Measurements from ENCODE around the gene UPK3B. TPM values are rescaled to one million over a fixed set of nuclear protein-coding genes. Genes with fewer than 3 reads are reported as not detected.
"Not testable (repeated sequence)": the region's sequence is repeated elsewhere in the genome, so short reads cannot be mapped to it uniquely, and the experiment has no call there.

Gene UPK3B
- total RNA-seq, 2 experiments from 2014 or later = 1.2 to 1.4 TPM

DNA sequence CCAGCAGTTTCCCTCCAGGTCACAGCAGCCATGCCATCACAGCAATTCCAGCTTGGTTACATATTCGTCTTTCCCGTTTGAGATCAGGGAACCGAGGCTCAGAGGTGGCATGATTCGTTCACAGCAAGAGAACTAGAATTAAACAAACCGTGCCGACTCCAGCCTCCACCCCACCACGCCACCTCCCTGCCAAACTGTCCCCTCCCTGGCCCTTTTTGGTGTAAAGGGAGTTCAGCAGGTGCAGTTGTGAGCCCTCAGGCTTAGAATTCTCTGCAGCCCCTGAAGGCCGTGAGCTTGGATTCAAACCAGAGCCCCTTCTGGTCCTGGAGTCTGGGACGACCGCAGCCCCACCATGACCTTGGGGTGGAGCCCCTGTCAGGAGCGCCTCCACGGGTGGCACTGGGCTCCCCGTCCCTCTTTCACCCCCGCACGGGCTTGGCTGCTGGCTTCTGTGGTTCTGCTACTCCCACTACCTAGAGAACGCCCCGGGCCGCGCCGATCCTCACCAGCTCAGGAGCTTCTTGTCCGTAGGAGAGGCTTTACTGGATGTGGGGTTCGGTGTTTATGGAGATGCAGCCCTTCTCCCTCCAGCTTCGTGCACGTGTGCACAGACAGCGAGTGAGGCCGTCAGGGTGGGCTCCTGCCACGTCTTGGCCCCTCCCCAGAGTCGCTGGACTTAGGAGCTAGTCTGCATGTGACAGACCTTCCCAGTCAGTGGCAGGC, 11.0 kb upstream of the UPK3B start:
- H3K36me3 ChIP-seq (ENCODE audit: insufficient read depth, low read length); H3K9me3 ChIP-seq (ENCODE audit: low read length); intact Hi-C loops (cut with micrococcal nuclease; ENCODE audit: unreplicated experiment); H2AFZ ChIP-seq (ENCODE audit: low read length); H3K4me3 ChIP-seq (ENCODE audit: low read depth, low read length, poor library complexity, severe bottlenecking); H3K4me2 ChIP-seq (ENCODE audit: low read length); H4K20me1 ChIP-seq (ENCODE audit: insufficient read depth, low read length); BruUV-seq (replicated peaks); H3K9me2 ChIP-seq (ENCODE audit: insufficient read depth, low read length); H3K79me2 ChIP-seq (ENCODE audit: insufficient read depth, low read depth, low read length); DNase-seq (ENCODE audit: low spot score); H3K27ac ChIP-seq (ENCODE audit: low read depth, low read length, poor library complexity, severe bottlenecking); CTCF ChIA-PET (ENCODE audit: unreplicated experiment); POLR2A ChIA-PET; H3K4me1 ChIP-seq (ENCODE audit: insufficient read depth, low read length, poor library complexity, severe bottlenecking): not testable (repeated sequence)

DNA sequence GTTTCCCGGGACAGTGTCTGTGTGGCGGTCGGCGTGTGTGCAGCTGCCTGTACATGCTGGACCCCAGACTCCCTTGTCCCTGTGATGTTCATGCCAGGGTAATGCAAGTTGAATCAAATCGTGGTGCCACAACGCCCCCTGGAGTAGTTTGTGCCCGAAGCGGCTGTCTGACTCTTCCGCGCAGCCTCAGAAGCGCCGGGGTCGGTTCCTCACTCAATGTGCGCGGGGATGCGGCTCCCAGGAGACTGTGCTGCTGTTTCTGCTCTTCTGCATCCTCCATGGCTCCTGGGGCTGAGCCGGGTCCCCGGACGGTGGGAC, 10.5 kb upstream of the UPK3B start:
- intact Hi-C loops (cut with micrococcal nuclease; ENCODE audit: unreplicated experiment); BruUV-seq (replicated peaks); H2AFZ ChIP-seq (ENCODE audit: low read length); H3K4me1 ChIP-seq (ENCODE audit: insufficient read depth, low read length, poor library complexity, severe bottlenecking); H3K79me2 ChIP-seq (ENCODE audit: insufficient read depth, low read depth, low read length); H3K4me3 ChIP-seq (ENCODE audit: low read depth, low read length, poor library complexity, severe bottlenecking); DNase-seq (ENCODE audit: low spot score); H3K9me3 ChIP-seq (ENCODE audit: low read length); POLR2A ChIA-PET; H4K20me1 ChIP-seq (ENCODE audit: insufficient read depth, low read length); H3K9me2 ChIP-seq (ENCODE audit: insufficient read depth, low read length); H3K36me3 ChIP-seq (ENCODE audit: insufficient read depth, low read length); CTCF ChIA-PET (ENCODE audit: unreplicated experiment); H3K4me2 ChIP-seq (ENCODE audit: low read length); H3K27ac ChIP-seq (ENCODE audit: low read depth, low read length, poor library complexity, severe bottlenecking): not testable (repeated sequence)

DNA sequence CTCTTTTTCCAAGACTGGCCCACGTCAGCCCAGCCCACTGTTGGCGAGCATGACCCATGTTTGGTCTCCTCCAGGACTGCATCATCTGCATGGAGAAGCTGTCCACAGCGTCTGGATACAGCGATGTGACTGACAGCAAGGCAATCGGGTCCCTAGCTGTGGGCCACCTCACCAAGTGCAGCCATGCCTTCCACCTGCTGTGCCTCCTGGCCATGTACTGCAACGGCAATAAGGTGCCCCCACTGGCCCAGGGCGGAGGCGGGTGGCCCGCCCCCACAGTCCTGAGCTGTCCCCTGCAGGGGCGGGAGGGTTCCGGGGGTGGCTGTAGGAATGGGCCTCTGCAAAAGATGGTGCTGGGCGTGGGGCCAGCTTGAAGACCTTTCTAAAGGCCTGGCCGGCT, 8.1 kb upstream of the UPK3B start:
- H3K4me2 ChIP-seq (ENCODE audit: low read length); H3K79me2 ChIP-seq (ENCODE audit: insufficient read depth, low read depth, low read length); H3K4me1 ChIP-seq (ENCODE audit: insufficient read depth, low read length, poor library complexity, severe bottlenecking); H3K4me3 ChIP-seq (ENCODE audit: low read depth, low read length, poor library complexity, severe bottlenecking); POLR2A ChIA-PET; CTCF ChIA-PET (ENCODE audit: unreplicated experiment); BruUV-seq (replicated peaks); H3K9me2 ChIP-seq (ENCODE audit: insufficient read depth, low read length); H3K27ac ChIP-seq (ENCODE audit: low read depth, low read length, poor library complexity, severe bottlenecking); H3K36me3 ChIP-seq (ENCODE audit: insufficient read depth, low read length); H3K9me3 ChIP-seq (ENCODE audit: low read length); DNase-seq (ENCODE audit: low spot score); H4K20me1 ChIP-seq (ENCODE audit: insufficient read depth, low read length); H2AFZ ChIP-seq (ENCODE audit: low read length); intact Hi-C loops (cut with micrococcal nuclease; ENCODE audit: unreplicated experiment): not testable (repeated sequence)

DNA sequence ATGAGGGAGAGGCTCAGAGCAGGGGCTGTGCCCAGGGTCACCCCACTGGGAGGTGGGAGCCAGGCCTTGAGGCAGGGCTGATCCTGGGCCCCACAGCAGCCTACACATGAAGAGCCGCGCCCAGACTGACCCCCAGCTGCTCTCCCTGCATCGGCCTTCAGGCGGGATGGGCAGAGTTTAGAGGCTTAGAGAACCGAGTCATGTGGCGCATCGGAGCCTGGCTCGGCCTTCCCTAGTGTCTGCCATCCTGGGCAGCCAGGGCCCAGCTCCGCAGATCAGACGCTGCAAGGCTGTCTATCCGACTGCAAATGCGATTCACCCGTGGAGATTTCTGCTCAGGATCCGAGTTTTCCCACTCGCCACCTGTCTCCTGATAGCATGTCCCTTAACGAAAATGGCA, 7.5 kb upstream of the UPK3B start:
- BruUV-seq (replicated peaks); POLR2A ChIA-PET; H3K4me3 ChIP-seq (ENCODE audit: low read depth, low read length, poor library complexity, severe bottlenecking); H3K36me3 ChIP-seq (ENCODE audit: insufficient read depth, low read length); H3K4me2 ChIP-seq (ENCODE audit: low read length); H3K9me2 ChIP-seq (ENCODE audit: insufficient read depth, low read length); H3K27ac ChIP-seq (ENCODE audit: low read depth, low read length, poor library complexity, severe bottlenecking); intact Hi-C loops (cut with micrococcal nuclease; ENCODE audit: unreplicated experiment); H3K79me2 ChIP-seq (ENCODE audit: insufficient read depth, low read depth, low read length); H4K20me1 ChIP-seq (ENCODE audit: insufficient read depth, low read length); CTCF ChIA-PET (ENCODE audit: unreplicated experiment); H2AFZ ChIP-seq (ENCODE audit: low read length); H3K9me3 ChIP-seq (ENCODE audit: low read length); DNase-seq (ENCODE audit: low spot score); H3K4me1 ChIP-seq (ENCODE audit: insufficient read depth, low read length, poor library complexity, severe bottlenecking): not testable (repeated sequence)

DNA sequence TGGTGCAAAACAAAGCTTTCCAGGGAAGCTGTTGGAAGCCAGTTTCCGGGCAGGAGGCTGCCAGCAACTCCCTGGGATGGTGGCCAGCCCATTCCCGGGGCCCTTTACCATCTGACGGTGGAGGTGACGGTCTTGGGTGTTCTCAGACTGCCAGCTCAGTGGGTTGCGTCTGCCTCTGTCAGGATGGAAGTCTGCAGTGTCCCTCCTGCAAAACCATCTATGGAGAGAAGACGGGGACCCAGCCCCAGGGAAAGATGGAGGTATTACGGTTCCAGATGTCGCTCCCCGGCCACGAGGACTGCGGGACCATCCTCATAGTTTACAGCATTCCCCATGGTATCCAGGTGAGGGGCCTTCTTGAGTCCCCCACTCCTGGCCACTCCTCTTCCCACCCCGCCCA, 7.1 kb upstream of the UPK3B start:
- POLR2A ChIA-PET; H3K36me3 ChIP-seq (ENCODE audit: insufficient read depth, low read length); intact Hi-C loops (cut with micrococcal nuclease; ENCODE audit: unreplicated experiment); CTCF ChIA-PET (ENCODE audit: unreplicated experiment); H4K20me1 ChIP-seq (ENCODE audit: insufficient read depth, low read length); H3K4me2 ChIP-seq (ENCODE audit: low read length); BruUV-seq (replicated peaks); H3K9me3 ChIP-seq (ENCODE audit: low read length); H3K4me3 ChIP-seq (ENCODE audit: low read depth, low read length, poor library complexity, severe bottlenecking); H3K79me2 ChIP-seq (ENCODE audit: insufficient read depth, low read depth, low read length); H3K9me2 ChIP-seq (ENCODE audit: insufficient read depth, low read length); DNase-seq (ENCODE audit: low spot score); H2AFZ ChIP-seq (ENCODE audit: low read length); H3K4me1 ChIP-seq (ENCODE audit: insufficient read depth, low read length, poor library complexity, severe bottlenecking); H3K27ac ChIP-seq (ENCODE audit: low read depth, low read length, poor library complexity, severe bottlenecking): not testable (repeated sequence)

DNA sequence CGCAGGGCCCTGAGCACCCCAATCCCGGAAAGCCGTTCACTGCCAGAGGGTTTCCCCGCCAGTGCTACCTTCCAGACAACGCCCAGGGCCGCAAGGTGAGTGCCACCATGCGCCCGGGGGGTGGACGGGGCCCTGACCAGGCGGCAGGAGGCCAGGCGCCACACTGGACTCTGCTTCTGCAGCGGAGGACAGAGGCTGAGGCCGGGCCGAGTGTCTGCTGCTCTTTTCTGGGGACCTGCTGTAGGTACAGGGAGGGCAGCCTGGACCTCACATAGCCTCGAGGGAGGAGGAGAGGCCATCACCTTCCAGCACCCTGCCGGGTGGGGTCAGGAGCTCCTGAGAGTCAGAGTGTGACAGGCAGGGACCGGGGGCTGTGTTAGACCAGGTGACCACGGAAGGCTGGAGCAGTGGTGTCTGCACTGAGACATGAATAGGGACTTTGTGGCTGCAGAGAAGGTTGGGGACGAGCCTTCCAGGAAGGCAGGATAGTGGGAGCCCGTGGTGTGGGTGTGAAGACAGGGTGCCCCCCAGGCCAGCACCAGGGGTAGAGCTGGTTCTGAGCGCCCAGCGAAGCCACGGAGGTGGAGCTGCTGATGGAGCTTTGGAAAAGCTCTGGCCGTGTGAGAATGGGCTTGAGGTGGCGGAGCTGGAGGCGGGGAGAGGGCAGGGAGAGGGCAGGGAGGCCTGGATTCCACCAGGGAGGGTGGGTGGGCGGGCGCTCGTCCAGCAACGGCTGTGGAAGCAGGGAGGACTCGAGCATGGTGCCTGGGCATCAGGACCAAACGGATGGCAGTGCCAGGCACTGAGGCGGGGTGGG, 5.8 kb upstream of the UPK3B start:
- H3K9me3 ChIP-seq (ENCODE audit: low read length); H2AFZ ChIP-seq (ENCODE audit: low read length); H3K4me2 ChIP-seq (ENCODE audit: low read length); POLR2A ChIA-PET; H3K4me3 ChIP-seq (ENCODE audit: low read depth, low read length, poor library complexity, severe bottlenecking); CTCF ChIA-PET (ENCODE audit: unreplicated experiment); BruUV-seq (replicated peaks); H3K9me2 ChIP-seq (ENCODE audit: insufficient read depth, low read length); H3K4me1 ChIP-seq (ENCODE audit: insufficient read depth, low read length, poor library complexity, severe bottlenecking); H3K27ac ChIP-seq (ENCODE audit: low read depth, low read length, poor library complexity, severe bottlenecking); H4K20me1 ChIP-seq (ENCODE audit: insufficient read depth, low read length); H3K79me2 ChIP-seq (ENCODE audit: insufficient read depth, low read depth, low read length); intact Hi-C loops (cut with micrococcal nuclease; ENCODE audit: unreplicated experiment); H3K36me3 ChIP-seq (ENCODE audit: insufficient read depth, low read length); DNase-seq (ENCODE audit: low spot score): not testable (repeated sequence)

All from OCI-LY7 (cell line).